Neural progenitor cell (in vitro differentiated cells): Measurements from ENCODE around the gene HSP90B1. TPM values are rescaled to one million over a fixed set of nuclear protein-coding genes. Genes with fewer than 3 reads are reported as not detected.
A peak's percentile ranks its signal among the peaks of the same experiment; 100 is the strongest.

ENCODE experiments used
- DNase-seq: peaks from one replicate; pipeline ENCODE4 v3.0.0-alpha.2; 2016; ENCODE audit warnings: low spot score
- H2AFZ ChIP-seq: fragments of 200-600 bp; sonication (generic); replicated peaks from 2 replicates; pipeline ENCODE4 v1.6.1; 2016; ENCODE audit warnings: antibody characterized with exemption
- H3F3A ChIP-seq: fragments of 200-600 bp; sonication (generic); 2 replicates; pipeline ENCODE4 v1.6.1; 2016; ENCODE audit warnings: antibody characterized with exemption, low read depth
- H3K27ac ChIP-seq: fragments of 200-600 bp; sonication (generic); 2 replicates; pipeline ENCODE4 v1.5.1; 2016; ENCODE audit warnings: mild to moderate bottlenecking
- H3K27me3 ChIP-seq: fragments of 200-600 bp; sonication (generic); 2 replicates; pipeline ENCODE4 v1.6.1; 2016; ENCODE audit warnings: mild to moderate bottlenecking, moderate library complexity
- H3K36me3 ChIP-seq: fragments of 200-600 bp; sonication (generic); 2 replicates; pipeline ENCODE4 v1.5.1; 2016
- H3K4me1 ChIP-seq: fragments of 200-600 bp; sonication (generic); 2 replicates; pipeline ENCODE4 v1.6.1; 2016; ENCODE audit warnings: mixed run types
- H3K4me2 ChIP-seq: fragments of 200-600 bp; sonication (generic); 2 replicates; pipeline ENCODE4 v1.6.1; 2016
- H3K4me3 ChIP-seq: fragments of 200-600 bp; sonication (generic); 2 replicates; pipeline ENCODE4 v1.5.1; 2016
- H3K79me2 ChIP-seq: fragments of 200-600 bp; sonication (generic); 2 replicates; pipeline ENCODE4 v1.6.1; 2016; ENCODE audit warnings: low read depth
- H3K9ac ChIP-seq: fragments of 200-600 bp; sonication (generic); 2 replicates; pipeline ENCODE4 v1.6.1; 2016
- H3K9me3 ChIP-seq: fragments of 200-600 bp; sonication (generic); 2 replicates; pipeline ENCODE4 v1.5.1; 2016; ENCODE audit warnings: low read depth
- H4K20me1 ChIP-seq: fragments of 200-600 bp; sonication (generic); 2 replicates; pipeline ENCODE4 v1.6.1; 2016; ENCODE audit warnings: low read depth
- H3K27ac Mint-ChIP-seq: 3 replicates; pipeline ENCODE4 v1.8.0; 2021; ENCODE audit warnings: mixed read lengths
- H3K27me3 Mint-ChIP-seq: 2 replicates; pipeline ENCODE4 v1.8.0; 2022; ENCODE audit warnings: low read depth, mild to moderate bottlenecking, inconsistent platforms, moderate library complexity, mixed read lengths; ENCODE audit not compliant: insufficient read depth
- H3K36me3 Mint-ChIP-seq: 3 replicates; pipeline ENCODE4 v1.8.0; 2021; ENCODE audit warnings: mixed read lengths
- H3K4me1 Mint-ChIP-seq: 3 replicates; pipeline ENCODE4 v1.8.0; 2021; ENCODE audit warnings: mixed read lengths
- H3K4me3 Mint-ChIP-seq: 3 replicates; pipeline ENCODE4 v1.8.0; 2021; ENCODE audit warnings: mild to moderate bottlenecking, moderate library complexity, mixed read lengths
- H3K9me3 Mint-ChIP-seq: 3 replicates; pipeline ENCODE4 v1.8.0; 2020; ENCODE audit warnings: mixed read lengths
- CTCF ChIP-seq: fragments of 200-600 bp; sonication (generic); IDR thresholded peaks from 2 replicates; pipeline ENCODE4 v1.5.1; 2017; ENCODE audit warnings: antibody characterized with exemption, mild to moderate bottlenecking
- EZH2 ChIP-seq: fragments of 200-600 bp; sonication (generic); IDR thresholded peaks from 2 replicates; pipeline ENCODE4 v1.6.1; 2017; ENCODE audit warnings: antibody characterized with exemption, mild to moderate bottlenecking, moderate library complexity
- EZH2phosphoT487 ChIP-seq: fragments of 200-600 bp; sonication (generic); IDR thresholded peaks from 2 replicates; pipeline ENCODE4 v1.6.1; 2017; ENCODE audit warnings: antibody characterized with exemption
- total RNA-seq: library from RNA; depleted of rRNA; stranded (reverse); fragments of >200 nt; gene quantifications from 2 replicates; pipeline ENCODE4 v1.2.3, GENCODE V29; 2015; ENCODE audit warnings: low replicate concordance

HSP90B1 gene
- total RNA-seq, 1 donor from 2014 or later: 588 TPM

DNA sequence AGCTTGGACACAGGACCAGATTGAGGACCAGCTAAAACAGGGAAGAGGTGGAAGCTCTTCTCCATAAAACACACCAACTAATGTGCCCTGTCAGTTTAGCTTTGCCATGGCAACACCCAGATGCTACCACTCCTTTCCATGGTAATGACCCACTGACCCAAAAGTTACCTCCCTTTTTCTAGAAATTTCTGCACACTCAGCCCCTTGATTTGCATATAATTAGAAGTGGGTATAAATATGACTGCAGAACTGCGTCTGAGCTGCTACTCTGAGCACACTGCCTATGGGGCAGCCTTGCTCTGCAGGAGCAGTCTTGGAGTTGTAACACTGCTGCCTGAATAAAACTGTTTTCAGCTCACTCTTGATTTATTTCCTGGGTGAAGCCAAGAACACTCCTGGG lies 32.3 kb downstream of the HSP90B1 start:
- no peaks in the 10 kb centered on the region for H3K36me3 ChIP-seq
- no peak overlapping the region for H2AFZ ChIP-seq
- Mint-ChIP-seq H3K36me3 (no peaks in the 10 kb centered on the region), H3K4me3 (no peak overlapping the region), H3K9me3 (no peaks in the 10 kb centered on the region), H3K27ac (peak overlapping the region; percentile 57), H3K4me1 (peaks cover 28% of the 10 kb centered on the region), H3K27me3 (peaks cover 3% of the 10 kb centered on the region)
- H3K4me1 ChIP-seq: peaks cover 20% of the 10 kb centered on the region
- no peak for TF ChIP-seq CTCF
- no peak for TF ChIP-seq EZH2
- TF ChIP-seq EZH2phosphoT487: no peak
- H3K9ac ChIP-seq: no peak overlapping the region
- no peak overlapping the region for H3K4me3 ChIP-seq
- no peak for DNase-seq
- H4K20me1 ChIP-seq: no peaks in the 10 kb centered on the region
- H3K27ac ChIP-seq: no peak overlapping the region
- H3K79me2 ChIP-seq: peaks cover 54% of the 10 kb centered on the region
- no peaks in the 10 kb centered on the region for H3K27me3 ChIP-seq
- peaks cover 35% of the 10 kb centered on the region for H3F3A ChIP-seq
- H3K4me2 ChIP-seq: no peak overlapping the region
- H3K9me3 ChIP-seq: no peaks in the 10 kb centered on the region

DNA sequence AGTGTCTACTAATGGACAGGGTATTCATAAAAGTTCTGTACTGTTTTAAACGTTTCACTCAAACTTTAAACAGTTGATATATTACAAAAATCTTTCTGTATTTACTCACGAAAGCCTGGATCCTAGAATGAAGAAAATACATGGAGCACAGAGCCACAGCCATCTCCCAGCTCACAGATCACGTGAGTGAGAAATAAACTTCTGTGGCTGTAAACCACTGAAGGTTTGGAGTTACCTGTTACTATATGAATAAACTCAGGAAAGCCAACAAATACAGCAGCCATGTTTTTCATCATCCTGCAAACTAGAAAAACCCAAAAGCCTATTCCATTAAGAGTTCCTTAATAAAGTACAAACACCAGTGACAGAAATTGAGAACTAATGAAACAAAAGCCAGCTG lies 34.6 kb downstream of the HSP90B1 start:
- Histone ChIP-seq H4K20me1 (peaks cover 14% of the 10 kb centered on the region), H3K36me3 (no peaks in the 10 kb centered on the region), H2AFZ (no peak overlapping the region), H3K27me3 (no peaks in the 10 kb centered on the region), H3K4me2 (peak overlapping the region; percentile 85), H3K79me2 (peaks cover 77% of the 10 kb centered on the region), H3K4me3 (peak overlapping the region; percentile 78), H3K9me3 (no peaks in the 10 kb centered on the region), H3K27ac (no peak overlapping the region), H3F3A (peaks cover 16% of the 10 kb centered on the region), H3K9ac (peak overlapping the region; percentile 76), H3K4me1 (peaks cover 16% of the 10 kb centered on the region)
- no peaks in the 10 kb centered on the region for H3K9me3 Mint-ChIP-seq
- DNase-seq: no peak
- peaks cover 3% of the 10 kb centered on the region for H3K27me3 Mint-ChIP-seq
- H3K36me3 Mint-ChIP-seq: peaks cover 7% of the 10 kb centered on the region
- H3K4me3 Mint-ChIP-seq: peak overlapping the region; percentile 97
- TF ChIP-seq CTCF (no peak), EZH2phosphoT487 (no peak), EZH2 (no peak)
- peaks cover 29% of the 10 kb centered on the region for H3K4me1 Mint-ChIP-seq
- peak overlapping the region; percentile 98 for H3K27ac Mint-ChIP-seq

GRCh38 chr12:103965255-103965589 lies 35.0 kb downstream of the HSP90B1 start:
- peaks cover 29% of the 10 kb centered on the region for H3K4me1 Mint-ChIP-seq
- peak overlapping the region; percentile 97 for H3K4me3 Mint-ChIP-seq
- Histone ChIP-seq H2AFZ (peak overlapping the region; percentile 87), H3K4me1 (peaks cover 16% of the 10 kb centered on the region), H3K4me2 (peak overlapping the region; percentile 85), H3K27me3 (no peaks in the 10 kb centered on the region), H3K79me2 (peaks cover 81% of the 10 kb centered on the region), H4K20me1 (peaks cover 17% of the 10 kb centered on the region), H3K9ac (peak overlapping the region; percentile 76), H3K27ac (no peak overlapping the region), H3F3A (peaks cover 16% of the 10 kb centered on the region), H3K4me3 (peak overlapping the region; percentile 78), H3K9me3 (no peaks in the 10 kb centered on the region), H3K36me3 (no peaks in the 10 kb centered on the region)
- TF ChIP-seq EZH2phosphoT487: no peak
- no peak for TF ChIP-seq EZH2
- no peak for TF ChIP-seq CTCF
- H3K27me3 Mint-ChIP-seq: peaks cover under 1% of the 10 kb centered on the region
- H3K9me3 Mint-ChIP-seq: no peaks in the 10 kb centered on the region
- H3K27ac Mint-ChIP-seq: peak overlapping the region; percentile 98
- H3K36me3 Mint-ChIP-seq: peaks cover 7% of the 10 kb centered on the region
- DNase-seq: no peak
